HG03196 (cell line): ENCODE results near the gene PLEKHM2.
A peak's percentile ranks its signal among the peaks of the same experiment; 100 is the strongest.

Experiments
- ATAC-seq: cut with Tn5 transposase; IDR thresholded peaks from one replicate; pipeline ENCODE4 v1.9.1; 2021; ENCODE audit not compliant: unreplicated experiment

The PLEKHM2 gene

GRCh38 chr1:15737324-15738319 is 53.5 kb downstream of the PLEKHM2 start:
- no peak for ATAC-seq

DNA sequence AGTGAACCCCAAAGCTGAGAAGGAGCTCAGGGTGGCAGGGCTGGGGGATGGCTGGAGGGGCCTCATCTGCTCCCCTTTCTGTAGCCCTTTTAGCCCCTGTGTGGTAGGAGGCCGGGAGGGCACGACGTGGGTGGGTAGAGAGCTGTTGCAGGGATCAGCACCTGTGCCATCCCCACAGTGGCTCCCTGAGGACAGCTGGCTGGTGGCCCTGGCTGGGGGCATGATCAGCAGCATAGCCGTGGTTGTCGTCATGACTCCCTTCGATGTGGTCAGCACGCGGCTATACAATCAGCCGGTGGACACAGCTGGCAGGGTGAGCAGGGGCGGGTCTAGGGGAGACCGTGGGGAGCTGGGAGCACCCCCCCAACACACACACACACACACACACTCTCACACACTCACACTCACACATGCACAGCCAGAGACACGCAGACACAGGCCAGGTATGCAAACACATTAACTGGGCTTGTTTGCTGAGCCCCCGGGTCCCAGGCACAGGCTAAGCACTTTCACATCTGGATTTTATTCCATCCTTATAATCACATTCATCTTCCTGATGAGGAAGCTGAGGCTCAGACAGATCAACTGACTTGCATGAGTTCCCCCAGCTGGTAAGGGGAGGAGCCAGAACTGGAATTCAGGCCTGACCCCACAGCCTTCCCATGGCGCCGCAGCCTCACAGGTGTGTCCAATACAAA is 54.4 kb downstream of the PLEKHM2 start:
- ATAC-seq, result no peak

- ATAC-seq, result no peak
These were observed 55.1 kb downstream of the PLEKHM2 start for GRCh38 chr1:15739259-15739658.

GRCh38 chr1:15739745-15740144 is 55.6 kb downstream of the PLEKHM2 start:
- ATAC-seq, result no peak

DNA sequence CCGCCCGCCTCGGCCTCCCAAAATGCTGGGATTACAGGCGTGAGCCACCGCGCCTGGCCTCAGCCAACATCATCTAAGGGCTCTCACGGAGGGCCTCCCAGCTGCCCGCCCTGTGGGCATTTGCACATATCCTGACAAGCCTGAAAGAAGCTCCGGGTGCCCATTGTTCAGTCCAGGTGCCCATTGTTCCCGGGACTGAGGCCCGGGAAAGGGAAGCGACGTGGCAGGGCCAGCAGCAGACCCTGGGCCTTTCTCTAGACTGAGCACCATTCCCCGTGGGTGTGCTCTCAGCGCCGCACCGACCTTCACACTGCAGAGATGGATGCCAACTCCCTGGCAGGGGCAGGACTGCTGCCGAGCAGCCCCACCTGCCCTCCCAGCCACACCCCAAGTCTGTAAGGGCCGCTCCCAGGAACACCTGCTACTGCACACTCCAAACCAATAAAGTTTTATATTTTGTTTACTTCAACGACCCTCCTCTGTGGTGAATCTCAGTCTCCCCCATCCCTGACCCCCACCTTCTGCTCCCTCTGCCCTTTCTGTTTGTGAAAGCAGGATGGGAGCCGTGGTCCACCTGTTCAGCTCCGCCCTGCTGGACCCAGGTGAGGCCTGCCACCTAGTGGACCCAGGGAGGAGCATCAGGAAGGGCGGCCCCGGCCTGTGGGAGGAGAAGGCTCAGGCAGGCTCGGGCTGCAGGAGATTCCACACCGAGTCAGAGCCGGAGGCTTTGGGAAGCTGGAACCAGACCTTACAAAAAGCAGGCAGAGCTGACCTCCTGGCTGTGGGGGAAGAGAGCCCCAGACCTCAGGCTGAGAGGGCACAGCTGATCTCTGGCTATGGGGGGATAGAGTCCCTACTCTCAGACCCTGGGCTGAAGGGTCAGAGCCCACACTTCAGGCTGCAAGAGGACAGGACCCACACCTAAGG is 57.1 kb downstream of the PLEKHM2 start:
- ATAC-seq, result peak; percentile 55

DNA sequence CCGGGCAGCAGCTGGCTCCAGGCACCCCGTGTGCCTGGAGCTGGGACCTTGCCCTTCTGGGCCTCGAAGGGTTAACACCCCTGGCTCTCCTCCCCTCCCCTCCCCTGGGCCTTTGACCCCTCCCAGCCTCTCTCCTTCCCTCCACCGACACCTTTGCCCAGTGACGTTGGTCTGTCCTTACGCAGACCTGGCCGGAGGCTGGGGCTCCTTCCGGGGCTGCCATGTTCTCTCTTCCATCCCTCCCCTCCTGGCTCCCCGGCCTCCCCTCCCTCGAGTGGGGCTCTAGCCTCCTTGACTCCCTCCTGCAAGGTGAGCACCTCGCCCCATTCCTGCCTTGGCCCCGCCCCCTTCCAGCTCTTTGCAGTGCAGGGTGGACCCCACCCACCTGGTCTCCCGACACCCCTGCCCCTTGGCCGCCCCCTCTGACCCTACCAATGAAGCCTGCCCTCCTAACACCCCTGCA is 58.2 kb downstream of the PLEKHM2 start, which contains the start of gene TMEM82:
TMEM82 (plus strand) TSS at position 161 of the 463 bp plus-strand sequence; CDS start at position 222, 61 bp downstream.
- no peak for ATAC-seq

GRCh38 chr1:15744122-15744679 is 60.1 kb downstream of the PLEKHM2 start:
- no peak for ATAC-seq

- ATAC-seq, result no peak
These were observed 63.3 kb downstream of the PLEKHM2 start for GRCh38 chr1:15747378-15747777.

DNA sequence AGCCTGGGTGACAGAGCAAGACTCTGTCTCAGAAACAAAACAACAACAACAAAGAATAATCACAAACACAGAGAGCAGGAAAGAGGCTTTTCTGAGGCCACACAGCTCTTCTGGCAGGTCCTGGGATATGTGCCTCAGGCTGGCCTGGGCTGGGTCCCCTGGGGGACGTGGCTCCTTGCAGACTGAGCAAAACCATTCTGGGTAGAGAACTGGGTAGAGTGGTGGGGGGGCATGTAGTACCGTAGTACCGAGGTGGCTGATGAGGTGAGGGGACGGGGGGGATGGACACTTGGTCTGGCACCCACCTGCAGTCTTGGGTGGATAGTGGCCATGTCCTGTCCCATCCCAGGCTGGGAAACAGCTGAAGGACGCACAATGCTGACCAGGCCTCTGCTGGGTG is 64.1 kb downstream of the PLEKHM2 start:
- no peak for ATAC-seq

- ATAC-seq, result no peak
These were observed 64.7 kb downstream of the PLEKHM2 start for GRCh38 chr1:15748690-15749398.

- ATAC-seq, result no peak
These were observed 65.5 kb downstream of the PLEKHM2 start for GRCh38 chr1:15749399-15750291.

GRCh38 chr1:15750924-15751323 is 66.8 kb downstream of the PLEKHM2 start:
- ATAC-seq, result no peak

DNA sequence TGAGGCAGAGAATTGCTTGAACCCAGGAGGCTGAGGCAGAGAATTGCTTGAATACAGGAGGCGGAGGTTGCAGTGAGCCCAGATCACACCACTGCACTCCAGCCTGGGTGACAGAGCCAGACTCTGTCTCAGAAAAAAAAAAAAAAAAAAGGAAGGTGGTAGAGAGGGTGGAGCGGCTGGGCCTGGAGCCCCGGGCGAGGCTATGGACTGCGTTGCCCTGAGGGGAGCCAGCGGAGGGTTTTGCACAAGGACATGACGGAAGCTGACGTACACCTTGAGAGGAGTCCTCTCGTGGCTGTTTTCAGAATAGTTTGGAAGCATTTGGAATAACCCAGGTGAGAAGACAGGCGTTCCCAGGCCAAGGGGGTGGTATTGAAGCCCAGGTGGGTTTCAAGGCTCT is 67.6 kb downstream of the PLEKHM2 start:
- ATAC-seq, result no peak

GRCh38 chr1:15753776-15754175 is 69.7 kb downstream of the PLEKHM2 start:
- no peak for ATAC-seq

DNA sequence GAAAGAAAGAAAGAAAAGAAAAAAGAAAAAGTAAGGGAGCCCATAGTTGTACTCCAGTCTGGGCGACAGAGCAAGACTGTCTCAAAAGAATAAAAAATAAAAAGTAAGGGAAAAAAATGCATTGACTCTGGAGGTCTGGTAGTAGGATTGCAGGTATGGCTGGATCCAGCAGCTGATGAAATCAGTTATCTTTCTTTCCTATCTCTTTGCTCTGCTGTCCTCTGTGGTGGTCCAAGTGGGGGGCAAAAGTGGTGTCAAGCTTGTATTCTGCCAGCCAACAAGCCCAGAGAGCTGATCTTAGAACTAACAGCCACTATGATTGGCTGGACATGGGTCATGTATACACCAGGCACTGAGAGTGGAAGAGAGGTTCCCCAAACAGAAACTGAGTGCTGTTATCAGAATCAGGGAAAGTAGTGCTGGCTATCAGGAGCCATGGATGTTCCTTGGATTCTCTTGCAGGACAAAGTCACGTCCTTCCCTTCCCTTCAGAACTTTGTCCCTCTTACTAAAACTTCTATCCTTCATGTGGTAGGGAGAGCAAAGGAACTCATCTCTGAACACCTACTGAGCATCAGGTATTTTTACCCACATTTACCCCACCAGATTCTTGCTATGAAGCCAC is 71.0 kb downstream of the PLEKHM2 start:
- ATAC-seq, result no peak

DNA sequence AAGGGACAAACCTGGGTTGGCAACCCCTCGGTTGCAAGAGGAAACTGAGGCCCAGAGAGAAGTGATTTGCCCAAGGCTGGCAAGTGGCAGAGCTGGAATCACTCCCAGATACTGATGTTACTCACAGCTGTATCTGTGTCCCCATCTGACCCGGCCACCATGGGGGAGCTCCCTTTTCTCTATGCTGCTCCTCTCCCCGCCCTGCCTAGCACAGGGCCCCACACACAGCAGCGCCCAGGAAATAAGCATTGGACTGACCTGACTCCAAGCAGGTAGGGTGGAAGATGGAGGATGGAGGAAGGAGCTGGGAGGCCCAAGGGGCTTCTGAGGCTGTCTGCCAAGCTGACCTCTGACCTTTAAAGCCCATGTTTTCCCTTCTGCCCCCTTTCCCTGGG is 71.5 kb downstream of the PLEKHM2 start:
- no peak for ATAC-seq

GRCh38 chr1:15756143-15757015 is 72.3 kb downstream of the PLEKHM2 start:
- no peak for ATAC-seq
